Muscle of arm (tissue), 14 donors: ENCODE results near the gene AKT1S1. TPM values are rescaled to one million over a fixed set of nuclear protein-coding genes. Genes with fewer than 3 reads are reported as not detected.
"Not testable (repeated sequence)": the region's sequence is repeated elsewhere in the genome, so short reads cannot be mapped to it uniquely, and the experiment has no call there.

Experiments
- DNase-seq: peaks from one replicate; pipeline ENCODE4 v3.0.0-alpha.2; 2013
- long read RNA-seq, 11 donors: transcript quantifications; one replicate each; lab custom pipeline, GENCODE V29; 2026
- polyA plus RNA-seq, 12 donors: library from polyadenylated mRNA; unstranded; fragments of 120-200 nt; gene quantifications; one replicate each; pipeline ENCODE4 v1.2.1, GENCODE V29; 2013; ENCODE audit not compliant: insufficient read length in 12 of 12

The AKT1S1 gene
- 100 to 1,000 TPM in 1 of 12 donors, 10 to 100 TPM in 11; 26.0 to 219 (median 30.8) TPM for polyA plus RNA-seq
- long read RNA-seq, donor 1, transcript AKT1S1-207 (5 exons, 3,075 nt), result major isoform, 7 of 47 reads
- long read RNA-seq, donor 1, transcript AKT1S1-205 (4 exons, 3,640 nt), result minor isoform, 5 of 47 reads
- long read RNA-seq, donor 1, partial matches to known transcripts, result 34 of 47 reads
- long read RNA-seq, donor 1, other reads (novel, unspliced or antisense), result 0 of 47 reads
- long read RNA-seq, donor 2, transcript AKT1S1-205 (4 exons, 3,640 nt), result major isoform, 6 of 12 reads
- long read RNA-seq, donor 2, partial matches to known transcripts, result 0 of 12 reads
- long read RNA-seq, donor 2, other reads (novel, unspliced or antisense), result 0 of 12 reads
- long read RNA-seq, donor 3, transcript AKT1S1-205 (4 exons, 3,640 nt), result major isoform, 5 of 21 reads
- long read RNA-seq, donor 3, partial matches to known transcripts, result 14 of 21 reads
- long read RNA-seq, donor 3, other reads (novel, unspliced or antisense), result 0 of 21 reads
- long read RNA-seq, donor 4, transcript AKT1S1-207 (5 exons, 3,075 nt), result major isoform, 5 of 8 reads
- long read RNA-seq, donor 4, partial matches to known transcripts, result 0 of 8 reads
- long read RNA-seq, donor 4, other reads (novel, unspliced or antisense), result 0 of 8 reads
- long read RNA-seq, donor 5, transcript AKT1S1-207 (5 exons, 3,075 nt), result major isoform, 13 of 19 reads
- long read RNA-seq, donor 5, partial matches to known transcripts, result 0 of 19 reads
- long read RNA-seq, donor 5, other reads (novel, unspliced or antisense), result 0 of 19 reads
- long read RNA-seq, donor 6, transcript AKT1S1-205 (4 exons, 3,640 nt), result major isoform, 6 of 16 reads
- long read RNA-seq, donor 6, partial matches to known transcripts, result 5 of 16 reads
- long read RNA-seq, donor 6, other reads (novel, unspliced or antisense), result 0 of 16 reads
- long read RNA-seq, donor 7, partial matches to known transcripts, result 0 of 8 reads
- long read RNA-seq, donor 7, other reads (novel, unspliced or antisense), result 0 of 8 reads
- long read RNA-seq, donor 8, transcript AKT1S1-207 (5 exons, 3,075 nt), result major isoform, 12 of 17 reads
- long read RNA-seq, donor 8, transcript AKT1S1-205 (4 exons, 3,640 nt), result minor isoform, 5 of 17 reads
- long read RNA-seq, donor 8, partial matches to known transcripts, result 0 of 17 reads
- long read RNA-seq, donor 8, other reads (novel, unspliced or antisense), result 0 of 17 reads
- long read RNA-seq, donor 9, partial matches to known transcripts, result 0 of 8 reads
- long read RNA-seq, donor 9, other reads (novel, unspliced or antisense), result 0 of 8 reads
- long read RNA-seq, donor 10, transcript AKT1S1-207 (5 exons, 3,075 nt), result major isoform, 11 of 31 reads
- long read RNA-seq, donor 10, partial matches to known transcripts, result 13 of 31 reads
- long read RNA-seq, donor 10, other reads (novel, unspliced or antisense), result 0 of 31 reads
- long read RNA-seq, donor 11, transcript AKT1S1-207 (5 exons, 3,075 nt), result major isoform, 8 of 22 reads
- long read RNA-seq, donor 11, transcript AKT1S1-205 (4 exons, 3,640 nt), result major isoform, 8 of 22 reads
- long read RNA-seq, donor 11, partial matches to known transcripts, result 0 of 22 reads
- long read RNA-seq, donor 11, other reads (novel, unspliced or antisense), result 0 of 22 reads

- DNase-seq, result peak; percentile 100
These were observed at the start of gene AKT1S1, which contains the start of gene TBC1D17 for GRCh38 chr19:49877020-49877878. TSS of gene AKT1S1 (minus strand) at chr19:49877355. CDS start at chr19:49873295, 4,060 bp downstream. TSS of gene TBC1D17 (plus strand) at chr19:49877702. CDS start at chr19:49877724, 22 bp downstream.

GRCh38 chr19:49926515-49926914, 49.4 kb upstream of the AKT1S1 start:
- DNase-seq, result no peak

GRCh38 chr19:49925486-49925885, 48.3 kb upstream of the AKT1S1 start:
- DNase-seq, result no peak

- not testable (repeated sequence) for DNase-seq
These were observed 47.7 kb upstream of the AKT1S1 start for GRCh38 chr19:49924881-49925210.

GRCh38 chr19:49924004-49924880, 47.1 kb upstream of the AKT1S1 start:
- no peak for DNase-seq

GRCh38 chr19:49923055-49924003, 46.2 kb upstream of the AKT1S1 start:
- DNase-seq, result no peak

GRCh38 chr19:49921871-49922795, 45.0 kb upstream of the AKT1S1 start:
- DNase-seq, result no peak

- no peak for DNase-seq
These were observed 43.6 kb upstream of the AKT1S1 start for GRCh38 chr19:49920624-49921363.

- no peak for DNase-seq
These were observed 40.9 kb upstream of the AKT1S1 start for GRCh38 chr19:49918089-49918488.

- no peak for DNase-seq
These were observed 39.9 kb upstream of the AKT1S1 start for GRCh38 chr19:49916839-49917733.

- DNase-seq, result no peak
These were observed 38.1 kb upstream of the AKT1S1 start for GRCh38 chr19:49915271-49915670.

GRCh38 chr19:49913720-49914119, 36.6 kb upstream of the AKT1S1 start:
- DNase-seq, result no peak

- no peak for DNase-seq
These were observed 36.0 kb upstream of the AKT1S1 start for GRCh38 chr19:49912965-49913685.
